ENCODE results near the gene FTO. TPM values are rescaled to one million over a fixed set of nuclear protein-coding genes. Genes with fewer than 3 reads are reported as not detected.

The FTO gene
- total and polyA plus RNA-seq, 4 donors = 12.2 to 145 (median 57.7) TPM

- Histone ChIP-seq H3K4me3 (no peak overlapping the region), H3K9ac (ENCODE audit: insufficient read depth in 1 of 2, low read length in 2 of 2) (no peak overlapping the region), H3K4me1 (ENCODE audit: control insufficient read depth in 5 of 5, insufficient read depth in 5 of 5, low read length in 5 of 5) (peaks cover 0 to 9% (median 0%) of the 10 kb centered on the region in 5 donors), H3K27me3 (ENCODE audit: control insufficient read depth in 3 of 3, insufficient read depth in 3 of 3, low read length in 2 of 3) (no peaks in the 10 kb centered on the region), H3K27ac (ENCODE audit: low read depth in 1 of 2, low read length in 1 of 2) (no peak overlapping the region), H3K36me3 (ENCODE audit: control insufficient read depth in 4 of 4, insufficient read depth in 4 of 4, low read length in 4 of 4) (no peaks in the 10 kb centered on the region), H3K9me3 (ENCODE audit: control insufficient read depth in 4 of 4, insufficient read depth in 3 of 4, low read length in 3 of 4) (no peaks in the 10 kb centered on the region)
- no peak for TF ChIP-seq CTCF (IDR thresholded peaks at IDR 0.05; ENCODE audit: control extremely low read depth, extremely low read depth)
- no peak for ATAC-seq (ENCODE audit: insufficient read depth, low FRiP score)
- WGBS, 2 donors = 91 to 93% methylated on average over 10 of the region's 10 CpGs
- DNase-seq = no peak
Observed at GRCh38 chr16:53958341-53958880, 254.5 kb downstream of the FTO start.

- TF ChIP-seq CTCF (IDR thresholded peaks at IDR 0.05; ENCODE audit: control extremely low read depth, extremely low read depth) = no peak
- DNase-seq = no peak
Observed at GRCh38 chr16:53960050-53960812, 256.3 kb downstream of the FTO start.

GRCh38 chr16:53960954-53961616 is 257.1 kb downstream of the FTO start:
- DNase-seq (no peak), ATAC-seq (ENCODE audit: insufficient read depth, low FRiP score) (no peak)
- Histone ChIP-seq H3K27ac (ENCODE audit: low read depth in 1 of 2, low read length in 1 of 2) (no peak overlapping the region), H3K9ac (ENCODE audit: insufficient read depth in 1 of 2, low read length in 2 of 2) (no peak overlapping the region), H3K27me3 (ENCODE audit: control insufficient read depth in 3 of 3, insufficient read depth in 3 of 3, low read length in 2 of 3) (no peaks in the 10 kb centered on the region), H3K36me3 (ENCODE audit: control insufficient read depth in 4 of 4, insufficient read depth in 4 of 4, low read length in 4 of 4) (no peaks in the 10 kb centered on the region), H3K4me1 (ENCODE audit: control insufficient read depth in 5 of 5, insufficient read depth in 5 of 5, low read length in 5 of 5) (peaks cover 0 to 9% (median 0%) of the 10 kb centered on the region in 5 donors), H3K9me3 (ENCODE audit: control insufficient read depth in 4 of 4, insufficient read depth in 3 of 4, low read length in 3 of 4) (no peaks in the 10 kb centered on the region), H3K4me3 (no peak overlapping the region)
- WGBS, 2 donors = 88 to 93% methylated on average over 6 of the region's 6 CpGs
- no peak for TF ChIP-seq CTCF (IDR thresholded peaks at IDR 0.05; ENCODE audit: control extremely low read depth, extremely low read depth)

More at GRCh38 chr16:53960050-53960812, 256.3 kb downstream of the FTO start:
- Histone ChIP-seq H3K27ac (ENCODE audit: low read depth in 1 of 2, low read length in 1 of 2) (peak overlapping the region in 1 of 2 donors; percentile 14), H3K4me1 (ENCODE audit: control insufficient read depth in 5 of 5, insufficient read depth in 5 of 5, low read length in 5 of 5) (peaks cover 0 to 9% (median 0%) of the 10 kb centered on the region in 5 donors), H3K9me3 (ENCODE audit: control insufficient read depth in 4 of 4, insufficient read depth in 3 of 4, low read length in 3 of 4) (no peaks in the 10 kb centered on the region), H3K9ac (ENCODE audit: insufficient read depth in 1 of 2, low read length in 2 of 2) (no peak overlapping the region), H3K27me3 (ENCODE audit: control insufficient read depth in 3 of 3, insufficient read depth in 3 of 3, low read length in 2 of 3) (no peaks in the 10 kb centered on the region), H3K36me3 (ENCODE audit: control insufficient read depth in 4 of 4, insufficient read depth in 4 of 4, low read length in 4 of 4) (no peaks in the 10 kb centered on the region), H3K4me3 (no peak overlapping the region)
- ATAC-seq (ENCODE audit: insufficient read depth, low FRiP score) = no peak
- 96% methylated on average over 7 of the region's 7 CpGs for WGBS, 2 donors
